ENCODE measurements around the gene RTN4RL2.

The RTN4RL2 gene

DNA sequence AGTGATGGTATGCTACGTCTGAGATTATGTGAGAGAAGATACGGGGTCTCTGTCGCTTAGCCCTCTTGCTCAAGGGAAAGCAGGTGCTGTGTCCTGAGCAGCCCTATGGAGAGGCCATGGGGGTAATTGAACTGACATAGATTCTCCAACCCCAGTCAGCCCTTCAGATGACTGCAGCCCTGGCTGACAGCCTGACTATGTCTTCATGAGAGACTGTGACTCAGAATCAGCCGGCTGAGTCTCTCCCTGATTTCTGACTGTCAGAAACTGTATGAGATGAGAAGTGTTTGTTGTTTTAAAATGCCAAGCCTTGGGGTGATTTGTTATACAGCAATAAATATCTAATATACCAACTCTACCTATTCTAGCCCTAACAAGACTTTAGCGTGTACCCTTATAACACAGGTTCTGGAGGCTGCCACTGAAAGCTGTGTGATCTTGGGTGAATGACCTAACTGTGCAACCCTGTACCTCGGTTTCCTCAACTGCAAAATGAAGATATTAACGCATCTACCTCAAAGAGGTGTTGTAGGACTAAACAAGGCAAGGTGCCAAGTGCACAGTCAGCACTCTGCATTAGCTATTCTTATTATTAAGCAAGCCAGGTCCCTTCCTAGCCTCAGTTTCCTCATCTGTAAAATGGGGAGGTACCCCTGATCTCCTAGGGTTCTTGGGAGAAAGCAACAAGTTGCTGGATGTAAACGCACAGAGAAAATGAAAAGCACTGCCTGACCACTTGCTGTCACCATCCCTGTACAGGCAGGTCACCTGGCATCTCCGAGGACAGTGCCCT lies 30.3 kb downstream of the RTN4RL2 start:
- TF ChIP-seq Cebpa-rat (IDR thresholded peaks at IDR 0.05): no peak
- Histone ChIP-seq H3K27ac (peak overlapping the region in 2 of 11 experiments; percentile 46 to 52; a peak in 5 of 22 replicates), H3K9me3 (replicated peaks in 1 of 11) (no peaks in the 10 kb centered on the region), H3K4me2 (no peak overlapping the region), H3K36me3 (peaks cover 44 to 92% (median 83%) of the 10 kb centered on the region in 11 experiments), H3K4me1 (peaks cover 6 to 21% (median 10%) of the 10 kb centered on the region in 10 experiments), H3K9ac (no peak overlapping the region), H4K20me1 (peaks cover 0 to 21% (median 0%) of the 10 kb centered on the region in 11 experiments; a peak in 6 of 22 replicates), H3K4me3 (no peak overlapping the region), H3K27me3 (no peaks in the 10 kb centered on the region)

DNA sequence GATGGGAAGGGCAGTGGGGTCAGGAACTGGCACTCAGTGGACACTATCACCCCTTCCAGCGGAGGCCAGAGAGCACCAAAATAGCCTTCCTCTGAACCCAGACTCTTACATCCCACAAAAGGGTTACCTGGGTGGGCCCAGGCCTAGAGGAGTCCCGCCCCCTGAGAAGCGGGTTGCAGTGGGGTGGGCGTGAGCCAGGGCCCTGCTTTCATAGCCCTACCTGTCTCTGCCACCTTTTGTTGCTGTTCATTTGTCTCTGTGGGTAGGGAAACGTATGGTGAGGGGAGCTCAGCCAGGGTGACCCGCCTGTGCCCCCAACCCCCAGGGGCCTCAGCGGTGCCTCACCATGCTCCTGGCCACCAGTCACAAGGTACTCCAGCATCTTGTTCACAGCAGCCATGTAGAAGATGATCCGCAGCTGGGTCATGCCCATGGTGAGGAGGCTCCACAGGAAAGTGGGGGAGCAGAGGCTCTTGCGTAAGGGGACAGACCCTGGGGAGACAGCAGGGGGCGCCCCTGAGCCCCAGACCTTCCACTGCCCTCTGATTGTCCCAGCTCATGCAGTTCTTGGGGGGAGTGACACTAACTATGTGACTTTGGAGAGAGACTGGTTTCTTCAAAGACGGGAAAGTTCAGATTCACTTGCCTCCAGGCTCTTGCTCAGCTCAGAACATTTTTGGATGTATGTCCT lies 31.2 kb downstream of the RTN4RL2 start:
- Histone ChIP-seq H3K4me1 (peaks cover 0 to 12% (median 2%) of the 10 kb centered on the region in 10 experiments; a peak in 9 of 20 replicates), H3K4me2 (peak overlapping the region in 1 of 11 experiments; percentile 12; a peak in 1 of 22 replicates), H3K9ac (peak overlapping the region in 1 of 11 experiments; percentile 24; a peak in 1 of 22 replicates), H3K36me3 (peaks cover 48 to 93% (median 85%) of the 10 kb centered on the region in 11 experiments), H4K20me1 (peaks cover 0 to 26% (median 0%) of the 10 kb centered on the region in 11 experiments; a peak in 6 of 22 replicates), H3K27me3 (no peaks in the 10 kb centered on the region), H3K27ac (peak overlapping the region in 5 of 11 experiments; percentile 10 to 52 (median 46); a peak in 7 of 22 replicates), H3K4me3 (no peak overlapping the region), H3K9me3 (replicated peaks in 1 of 11) (no peaks in the 10 kb centered on the region)
- TF ChIP-seq Cebpa-rat (IDR thresholded peaks at IDR 0.05): peak in 6 of 11 experiments; percentile 33 to 79 (median 50); a peak in 9 of 22 replicates

DNA sequence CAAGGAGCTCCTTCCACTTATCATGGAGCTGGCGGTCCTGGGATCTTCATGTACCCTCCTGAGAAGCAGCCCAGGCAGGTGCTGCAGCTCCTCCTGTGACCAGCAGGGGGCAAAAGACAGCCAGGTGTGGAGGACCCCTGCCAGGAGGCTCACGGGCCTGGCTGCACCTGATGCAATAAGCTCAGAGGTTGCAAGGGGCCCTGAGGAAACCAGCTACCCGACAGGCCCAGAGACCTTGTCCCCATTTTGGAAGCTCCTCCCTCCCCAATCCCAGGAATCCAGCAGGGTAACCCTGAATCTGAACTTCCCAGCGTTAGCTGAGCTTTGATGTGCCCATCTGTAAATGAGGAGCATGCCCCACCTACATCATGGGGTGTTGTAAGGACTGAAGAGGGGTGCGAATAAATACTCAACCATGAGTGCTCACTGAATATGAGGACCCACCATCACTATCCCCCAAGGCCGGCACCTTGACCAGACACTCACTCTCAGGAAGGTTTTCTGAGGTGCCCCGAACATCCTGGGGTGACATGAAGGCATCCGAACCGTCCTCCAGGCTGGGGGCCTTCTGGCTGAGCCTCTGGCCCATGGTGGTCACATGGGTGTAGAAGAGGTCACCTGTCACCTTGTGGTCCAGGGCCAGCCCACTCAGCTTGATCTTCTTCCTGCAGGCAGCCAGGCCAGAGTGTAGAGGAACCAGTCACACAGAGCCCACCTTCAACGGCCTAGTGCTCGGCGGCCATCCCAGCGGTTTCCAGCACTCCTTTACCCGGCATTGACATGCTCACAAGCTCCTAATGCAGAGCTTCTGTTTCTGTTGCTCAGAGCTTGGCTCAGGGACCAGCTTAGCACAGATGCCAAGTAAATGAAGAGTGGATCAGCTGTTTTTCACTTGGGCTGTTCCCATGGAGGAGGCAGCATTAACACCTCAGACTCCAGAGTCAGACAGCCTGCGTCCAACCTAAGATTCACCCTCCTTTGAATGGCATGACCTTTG lies 33.5 kb downstream of the RTN4RL2 start:
- H4K20me1 ChIP-seq: peaks cover 0 to 30% (median 0%) of the 10 kb centered on the region in 11 experiments; a peak in 6 of 22 replicates
- H3K4me1 ChIP-seq: peaks cover 0 to 12% (median under 1%) of the 10 kb centered on the region in 10 experiments; a peak in 7 of 20 replicates
- H3K4me2 ChIP-seq: no peak overlapping the region
- H3K9ac ChIP-seq: peak overlapping the region in 1 of 11 experiments; percentile 47; a peak in 1 of 22 replicates
- no peaks in the 10 kb centered on the region for H3K27me3 ChIP-seq
- H3K36me3 ChIP-seq: peaks cover 47 to 94% (median 87%) of the 10 kb centered on the region in 11 experiments; a peak in 21 of 22 replicates
- H3K4me3 ChIP-seq: no peak overlapping the region
- TF ChIP-seq Cebpa-rat (IDR thresholded peaks at IDR 0.05): no peak
- no peaks in the 10 kb centered on the region for H3K9me3 ChIP-seq (replicated peaks in 1 of 11)
- H3K27ac ChIP-seq: peak overlapping the region in 2 of 11 experiments; percentile 16 to 55; a peak in 3 of 22 replicates

DNA sequence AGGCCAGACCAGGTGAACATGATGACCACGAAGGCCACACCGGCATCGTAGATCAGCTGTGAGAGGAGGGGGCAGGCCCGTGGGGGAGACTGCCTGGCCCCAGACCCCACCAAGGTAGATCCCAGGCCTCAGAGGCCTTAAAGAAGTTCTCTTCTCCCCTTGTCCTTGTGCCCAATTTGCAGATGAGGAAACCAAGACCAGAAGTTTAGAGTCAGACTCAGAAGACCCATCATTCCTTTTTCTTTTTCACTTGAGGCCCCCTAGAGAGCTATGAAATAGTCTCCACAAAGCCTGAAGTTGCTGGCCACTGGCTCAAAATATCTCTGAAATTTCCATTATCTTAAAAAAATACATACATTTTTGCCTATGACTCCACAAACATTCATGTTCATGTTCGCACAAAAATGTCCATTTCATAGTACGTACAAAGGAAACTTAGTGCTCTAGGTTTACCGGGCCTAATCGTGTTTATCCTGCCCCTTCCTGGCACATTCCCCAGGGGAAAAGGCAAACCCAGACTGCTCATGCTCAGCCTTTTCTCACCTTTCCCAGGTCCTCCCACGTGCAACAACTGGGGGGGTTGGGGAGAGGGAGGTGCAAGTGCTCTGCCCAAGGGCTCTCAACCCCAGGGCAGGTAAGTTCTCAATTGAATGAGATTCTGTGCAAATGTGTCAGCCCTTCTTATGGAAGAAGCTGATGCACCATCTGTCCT lies 35.9 kb downstream of the RTN4RL2 start:
- no peak overlapping the region for H3K4me3 ChIP-seq
- peaks cover 0 to 45% (median 6%) of the 10 kb centered on the region in 11 experiments; a peak in 14 of 22 replicates for H4K20me1 ChIP-seq
- no peak overlapping the region for H3K27ac ChIP-seq
- 0 out of 22 replicates have a peak overlapping the region, but pooled peaks of 2 of the 11 experiments have one; percentile 0 to 8 for H3K9ac ChIP-seq
- H3K27me3 ChIP-seq: no peaks in the 10 kb centered on the region
- peaks cover 13 to 31% (median 21%) of the 10 kb centered on the region in 10 experiments for H3K4me1 ChIP-seq
- H3K4me2 ChIP-seq: no peak overlapping the region
- no peaks in the 10 kb centered on the region for H3K9me3 ChIP-seq (replicated peaks in 1 of 11)
- H3K36me3 ChIP-seq: peaks cover 29 to 89% (median 81%) of the 10 kb centered on the region in 11 experiments; a peak in 21 of 22 replicates
- no peak for TF ChIP-seq Cebpa-rat (IDR thresholded peaks at IDR 0.05)

DNA sequence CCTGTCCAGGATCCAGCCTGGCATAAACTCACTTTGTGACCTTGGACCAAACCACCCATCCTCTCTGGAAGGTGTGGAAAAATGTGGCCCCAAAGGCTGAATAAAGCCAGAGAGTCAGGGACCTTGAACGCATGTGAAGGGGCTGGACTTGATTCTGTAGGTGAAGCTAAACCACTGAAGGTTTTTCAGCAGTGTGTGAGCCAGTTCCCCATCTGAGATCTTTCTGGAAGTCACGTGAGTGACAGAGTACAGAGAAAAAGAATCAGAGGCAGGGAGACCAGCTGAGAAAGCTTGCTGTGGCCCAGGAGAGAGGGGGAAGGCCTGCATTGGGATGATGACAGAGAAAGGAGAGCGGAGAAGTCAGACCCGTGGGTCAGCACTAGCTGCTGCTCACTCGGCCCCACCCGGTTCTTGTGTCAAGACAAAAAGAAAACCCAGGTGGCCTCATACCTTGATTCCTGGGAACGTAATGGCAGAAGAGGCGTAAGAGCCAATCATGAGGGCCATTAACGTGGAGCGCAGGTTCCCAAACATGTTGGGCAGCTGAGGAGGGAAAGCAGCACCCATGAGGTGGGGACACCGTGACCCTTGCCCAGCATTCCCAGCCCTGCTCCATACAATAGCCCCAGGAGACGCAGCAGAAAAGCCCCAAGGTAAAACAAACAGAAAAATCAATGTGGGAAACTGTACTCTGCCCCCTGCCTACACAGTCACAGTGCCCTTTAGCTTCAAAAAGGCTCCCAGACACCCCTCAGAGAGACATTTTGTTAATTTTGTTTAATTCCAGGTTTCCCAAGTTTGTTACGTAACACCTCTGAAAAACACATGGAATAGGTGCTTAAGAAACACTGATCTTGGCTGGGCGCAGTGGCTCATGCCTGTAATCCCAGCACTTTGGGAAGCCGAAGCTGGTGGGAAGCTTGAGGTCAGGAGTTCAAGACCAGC lies 37.2 kb downstream of the RTN4RL2 start:
- Histone ChIP-seq H4K20me1 (peaks cover 0 to 58% (median 16%) of the 10 kb centered on the region in 11 experiments; a peak in 15 of 22 replicates), H3K9me3 (replicated peaks in 1 of 11) (no peaks in the 10 kb centered on the region), H3K27ac (no peak overlapping the region), H3K27me3 (no peaks in the 10 kb centered on the region), H3K4me2 (no peak overlapping the region), H3K9ac (peak overlapping the region in 2 of 11 experiments; percentile 15 to 35; a peak in 2 of 22 replicates), H3K4me3 (no peak overlapping the region), H3K36me3 (peaks cover 31 to 94% (median 86%) of the 10 kb centered on the region in 11 experiments; a peak in 21 of 22 replicates), H3K4me1 (peaks cover 13 to 27% (median 20%) of the 10 kb centered on the region in 10 experiments)
- TF ChIP-seq Cebpa-rat (IDR thresholded peaks at IDR 0.05): peak in 3 of 11 experiments; percentile 19 to 33 (median 23); a peak in 1 of 22 replicates

DNA sequence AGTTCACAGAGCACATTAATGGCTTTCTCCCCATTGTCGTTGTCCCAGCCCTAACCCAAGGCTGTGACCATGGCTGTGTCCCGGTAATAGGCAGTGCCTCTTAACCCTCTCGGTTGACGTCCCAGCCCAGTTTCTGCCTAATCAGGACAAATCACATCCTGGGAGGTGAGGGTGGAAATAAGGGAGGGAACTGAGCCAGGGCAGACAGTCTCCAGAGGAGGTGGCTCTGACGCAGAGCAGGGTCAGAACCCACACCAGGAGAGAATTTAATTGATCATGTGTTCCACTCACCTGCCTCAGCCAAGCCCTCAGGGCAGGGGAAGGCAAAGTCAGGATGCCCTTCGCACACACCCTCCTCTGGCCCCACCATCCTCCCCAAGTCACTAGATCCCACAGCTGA lies 38.2 kb downstream of the RTN4RL2 start:
- Histone ChIP-seq H4K20me1 (peaks cover 0 to 58% (median 25%) of the 10 kb centered on the region in 11 experiments; a peak in 15 of 22 replicates), H3K27me3 (no peaks in the 10 kb centered on the region), H3K9me3 (replicated peaks in 1 of 11) (no peaks in the 10 kb centered on the region), H3K36me3 (peaks cover 36 to 95% (median 86%) of the 10 kb centered on the region in 11 experiments; a peak in 21 of 22 replicates), H3K9ac (no peak overlapping the region), H3K4me1 (peaks cover 13 to 25% (median 20%) of the 10 kb centered on the region in 10 experiments), H3K4me2 (no peak overlapping the region), H3K27ac (no peak overlapping the region), H3K4me3 (no peak overlapping the region)
- TF ChIP-seq Cebpa-rat (IDR thresholded peaks at IDR 0.05): no peak

Measured in BLaER1 treated with 17β-estradiol and CSF1 and Interleukin-3, amounts not matched to agents 10 nM and 100 nM (cell line).